Brain microvascular endothelial cell (primary cell): ENCODE measurements around the gene UBE2M.

Experiments
- DNase-seq: peaks from one replicate; pipeline ENCODE4 v3.0.0-alpha.2; 2020
- H3K27ac ChIP-seq: fragments of 250-450 bp; sonication (Bioruptor Pico); 2 replicates; pipeline ENCODE4 v1.5.1; 2020; ENCODE audit warnings: mild to moderate bottlenecking, moderate library complexity
- H3K27me3 ChIP-seq: fragments of 250-450 bp; sonication (Bioruptor Pico); replicated peaks from 2 replicates; pipeline ENCODE4 v1.5.1; 2020; ENCODE audit warnings: mild to moderate bottlenecking
- H3K36me3 ChIP-seq: fragments of 250-450 bp; sonication (Bioruptor Pico); replicated peaks from 2 replicates; pipeline ENCODE4 v1.5.1; 2020; ENCODE audit warnings: mild to moderate bottlenecking
- H3K4me3 ChIP-seq: 2 replicates; pipeline ENCODE4 v1.5.1; 2011; ENCODE audit warnings: low read depth, mild to moderate bottlenecking, control low read depth, low read length, moderate library complexity
- CTCF ChIP-seq: IDR thresholded peaks from 2 replicates; pipeline ENCODE4 v1.5.1; 2011; ENCODE audit warnings: low read depth, mild to moderate bottlenecking, moderate library complexity, low read length, control low read depth, inconsistent platforms; ENCODE audit errors: missing control alignments
- in situ Hi-C: cut with HindIII; loops from 2 replicates; pipeline ENCODE4 v1.10.0; 2017; ENCODE audit warnings: low sequenced_read_pairs, low pct_ligation_motif_present

The UBE2M gene

GRCh38 chr19:58560007-58560887, 1.8 kb upstream of the UBE2M start:
- peak overlapping the region; percentile 92 for H3K4me3 ChIP-seq
- no peak for TF ChIP-seq CTCF
- in situ Hi-C loops, result no loop called here
- no peak overlapping the region for H3K27ac ChIP-seq
- no peaks in the 10 kb centered on the region for H3K27me3 ChIP-seq
- H3K36me3 ChIP-seq, result peaks cover 15% of the 10 kb centered on the region
- DNase-seq, result no peak

GRCh38 chr19:58559275-58560006, 1.0 kb upstream of the UBE2M start:
- Histone ChIP-seq H3K36me3 (peaks cover 15% of the 10 kb centered on the region), H3K4me3 (peak overlapping the region; percentile 92), H3K27me3 (no peaks in the 10 kb centered on the region), H3K27ac (peak overlapping the region; percentile 94)
- TF ChIP-seq CTCF, result no peak
- DNase-seq, result peak; percentile 85
- in situ Hi-C loops, result no loop called here

GRCh38 chr19:58558623-58559274, 338 bp upstream of the UBE2M start:
- no peak for TF ChIP-seq CTCF
- in situ Hi-C loops, result no loop called here
- DNase-seq, result peak; percentile 98
- peak overlapping the region; percentile 94 for H3K27ac ChIP-seq
- no peaks in the 10 kb centered on the region for H3K27me3 ChIP-seq
- peaks cover 15% of the 10 kb centered on the region for H3K36me3 ChIP-seq
- peak overlapping the region; percentile 92 for H3K4me3 ChIP-seq

GRCh38 chr19:58557221-58558065, 968 bp downstream of the UBE2M start:
- DNase-seq, result no peak
- H3K4me3 ChIP-seq, result peak overlapping the region; percentile 92
- H3K36me3 ChIP-seq, result peaks cover 21% of the 10 kb centered on the region
- no peak for TF ChIP-seq CTCF
- in situ Hi-C loops, result no loop called here
- peak overlapping the region; percentile 55 for H3K27ac ChIP-seq
- H3K27me3 ChIP-seq, result no peaks in the 10 kb centered on the region

GRCh38 chr19:58556622-58557220, 1.7 kb downstream of the UBE2M start:
- no peak for DNase-seq
- in situ Hi-C loops, result no loop called here
- peaks cover 28% of the 10 kb centered on the region for H3K36me3 ChIP-seq
- H3K27ac ChIP-seq, result no peak overlapping the region
- no peak for TF ChIP-seq CTCF
- H3K4me3 ChIP-seq, result peak overlapping the region; percentile 92
- H3K27me3 ChIP-seq, result no peaks in the 10 kb centered on the region
